IPS-20b (cell line): Measurements from ENCODE around the gene IQCM.

ENCODE experiments used
- H3K27ac ChIP-seq: one replicate; pipeline ENCODE4 v1.5.1; 2013; ENCODE audit warnings: low read length
- H3K27me3 ChIP-seq: 2 replicates; pipeline ENCODE4 v1.6.1; 2013; ENCODE audit warnings: mild to moderate bottlenecking, low read length, inconsistent platforms; ENCODE audit not compliant: insufficient read depth
- H3K36me3 ChIP-seq: 2 replicates; pipeline ENCODE4 v1.6.1; 2013; ENCODE audit warnings: low read depth, mild to moderate bottlenecking, inconsistent platforms, low read length, moderate library complexity; ENCODE audit not compliant: insufficient read depth
- H3K4me1 ChIP-seq: 2 replicates; pipeline ENCODE4 v1.6.1; 2013; ENCODE audit warnings: mild to moderate bottlenecking, control low read depth, inconsistent platforms, low read length, moderate library complexity; ENCODE audit not compliant: insufficient read depth
- H3K4me3 ChIP-seq: 2 replicates; pipeline ENCODE4 v1.5.1; 2013; ENCODE audit warnings: mild to moderate bottlenecking, low read length, inconsistent platforms
- H3K9ac ChIP-seq: 2 replicates; pipeline ENCODE4 v1.6.1; 2013; ENCODE audit warnings: low read depth, mild to moderate bottlenecking, inconsistent platforms, low read length, moderate library complexity
- H3K9me3 ChIP-seq: 2 replicates; pipeline ENCODE4 v1.6.1; 2013; ENCODE audit warnings: mild to moderate bottlenecking, low read depth, low read length, inconsistent platforms; ENCODE audit not compliant: insufficient read depth

The IQCM gene

GRCh38 chr4:149728444-149728843 lies 87.2 kb downstream of the IQCM start:
- Histone ChIP-seq H3K9me3 (no peaks in the 10 kb centered on the region), H3K27ac (no peak overlapping the region), H3K9ac (no peak overlapping the region), H3K4me1 (no peaks in the 10 kb centered on the region), H3K36me3 (no peaks in the 10 kb centered on the region), H3K27me3 (no peaks in the 10 kb centered on the region), H3K4me3 (no peak overlapping the region)

GRCh38 chr4:149727663-149728062 lies 88.0 kb downstream of the IQCM start:
- Histone ChIP-seq H3K27ac (no peak overlapping the region), H3K9me3 (no peaks in the 10 kb centered on the region), H3K36me3 (no peaks in the 10 kb centered on the region), H3K4me1 (no peaks in the 10 kb centered on the region), H3K4me3 (no peak overlapping the region), H3K27me3 (no peaks in the 10 kb centered on the region), H3K9ac (no peak overlapping the region)

- Histone ChIP-seq H3K4me1 (no peaks in the 10 kb centered on the region), H3K27ac (no peak overlapping the region), H3K36me3 (no peaks in the 10 kb centered on the region), H3K4me3 (no peak overlapping the region), H3K9ac (no peak overlapping the region), H3K27me3 (no peaks in the 10 kb centered on the region), H3K9me3 (no peaks in the 10 kb centered on the region)
These were observed 92.6 kb downstream of the IQCM start for GRCh38 chr4:149723065-149723464.

- H3K27ac ChIP-seq, result no peak overlapping the region
- no peaks in the 10 kb centered on the region for H3K36me3 ChIP-seq
- H3K4me3 ChIP-seq, result no peak overlapping the region
- H3K9ac ChIP-seq, result no peak overlapping the region
- H3K4me1 ChIP-seq, result no peaks in the 10 kb centered on the region
- H3K27me3 ChIP-seq, result no peaks in the 10 kb centered on the region
- peaks cover 10% of the 10 kb centered on the region; the same call in 1 of the 2 replicates for H3K9me3 ChIP-seq
These were observed 95.8 kb downstream of the IQCM start for GRCh38 chr4:149719806-149720205.

GRCh38 chr4:149719357-149719756 lies 96.3 kb downstream of the IQCM start:
- Histone ChIP-seq H3K9me3 (peaks cover 10% of the 10 kb centered on the region; the same call in 1 of the 2 replicates), H3K27ac (no peak overlapping the region), H3K36me3 (no peaks in the 10 kb centered on the region), H3K9ac (no peak overlapping the region), H3K4me3 (no peak overlapping the region), H3K4me1 (no peaks in the 10 kb centered on the region), H3K27me3 (no peaks in the 10 kb centered on the region)

- Histone ChIP-seq H3K27me3 (no peaks in the 10 kb centered on the region), H3K4me3 (no peak overlapping the region), H3K27ac (no peak overlapping the region), H3K9ac (no peak overlapping the region), H3K9me3 (peaks cover 10% of the 10 kb centered on the region; the same call in 1 of the 2 replicates), H3K36me3 (no peaks in the 10 kb centered on the region), H3K4me1 (no peaks in the 10 kb centered on the region)
These were observed 97.1 kb downstream of the IQCM start for GRCh38 chr4:149718500-149718899.

GRCh38 chr4:149716728-149717127 lies 98.9 kb downstream of the IQCM start:
- H3K4me1 ChIP-seq, result no peaks in the 10 kb centered on the region
- H3K27me3 ChIP-seq, result no peaks in the 10 kb centered on the region
- H3K9ac ChIP-seq, result no peak overlapping the region
- no peak overlapping the region for H3K4me3 ChIP-seq
- peaks cover 10% of the 10 kb centered on the region; the same call in 1 of the 2 replicates for H3K9me3 ChIP-seq
- H3K27ac ChIP-seq, result no peak overlapping the region
- H3K36me3 ChIP-seq, result no peaks in the 10 kb centered on the region

GRCh38 chr4:149715822-149716585 lies 99.6 kb downstream of the IQCM start:
- Histone ChIP-seq H3K4me1 (no peaks in the 10 kb centered on the region), H3K27me3 (no peaks in the 10 kb centered on the region), H3K4me3 (no peak overlapping the region), H3K9ac (no peak overlapping the region), H3K36me3 (no peaks in the 10 kb centered on the region), H3K9me3 (peaks cover 10% of the 10 kb centered on the region; the same call in 1 of the 2 replicates), H3K27ac (no peak overlapping the region)

- Histone ChIP-seq H3K36me3 (no peaks in the 10 kb centered on the region), H3K9me3 (peaks cover 10% of the 10 kb centered on the region; the same call in 1 of the 2 replicates), H3K4me3 (no peak overlapping the region), H3K27ac (no peak overlapping the region), H3K27me3 (no peaks in the 10 kb centered on the region), H3K9ac (no peak overlapping the region), H3K4me1 (no peaks in the 10 kb centered on the region)
These were observed 102.6 kb downstream of the IQCM start for GRCh38 chr4:149713031-149713430.

GRCh38 chr4:149711593-149712365 lies 103.9 kb downstream of the IQCM start:
- no peak overlapping the region for H3K27ac ChIP-seq
- no peaks in the 10 kb centered on the region for H3K36me3 ChIP-seq
- H3K4me3 ChIP-seq, result no peak overlapping the region
- no peak overlapping the region for H3K9ac ChIP-seq
- peaks cover 10% of the 10 kb centered on the region; the same call in 1 of the 2 replicates for H3K9me3 ChIP-seq
- H3K27me3 ChIP-seq, result no peaks in the 10 kb centered on the region
- H3K4me1 ChIP-seq, result no peaks in the 10 kb centered on the region

- Histone ChIP-seq H3K4me1 (no peaks in the 10 kb centered on the region), H3K27ac (no peak overlapping the region), H3K27me3 (no peaks in the 10 kb centered on the region), H3K4me3 (no peak overlapping the region), H3K36me3 (no peaks in the 10 kb centered on the region), H3K9ac (no peak overlapping the region), H3K9me3 (no peaks in the 10 kb centered on the region)
These were observed 106.0 kb downstream of the IQCM start for GRCh38 chr4:149709640-149710039.
